EH (cell line): ENCODE results near the gene TSPAN3.
A peak's percentile ranks its signal among the peaks of the same experiment; 100 is the strongest.

ENCODE experiments used
- DNase-seq: peaks from one replicate; pipeline ENCODE4 v3.0.0-alpha.2; 2015; ENCODE audit warnings: low read depth

Gene TSPAN3

DNA sequence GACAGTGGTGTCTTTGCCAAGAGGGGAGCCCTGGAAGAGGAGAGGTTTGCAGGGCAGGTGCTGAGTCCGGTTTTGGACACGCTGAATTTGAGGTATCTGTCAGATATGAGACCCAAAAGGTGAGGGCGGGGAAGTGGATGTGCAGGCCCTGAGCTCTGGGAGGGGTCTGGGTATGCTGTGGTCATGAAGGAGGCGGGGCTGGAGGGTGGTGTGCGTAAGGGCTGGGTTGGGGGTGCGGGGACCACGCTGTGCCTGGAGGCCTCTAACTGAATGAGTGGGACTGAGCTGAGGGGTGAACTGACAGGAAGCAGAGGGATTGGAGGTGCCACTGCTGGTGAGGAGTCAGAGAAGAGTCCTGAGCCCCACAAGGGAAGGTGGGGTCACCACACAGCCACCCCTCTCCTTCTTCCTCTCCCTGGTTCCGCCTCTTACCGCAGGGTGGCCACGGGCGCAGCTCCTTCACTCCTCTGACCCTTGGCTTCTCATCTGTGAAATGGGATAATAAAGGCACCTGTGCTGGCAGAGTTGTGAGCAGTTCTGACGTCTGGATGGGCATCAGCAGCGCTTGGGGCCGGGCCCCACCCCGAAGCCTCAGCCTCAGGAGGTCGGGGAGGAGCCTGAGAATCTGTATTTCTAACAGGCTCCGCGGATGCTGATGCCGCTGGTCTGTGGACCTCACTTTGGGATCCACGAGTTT lies 47.2 kb downstream of the TSPAN3 start:
- no peak for DNase-seq

DNA sequence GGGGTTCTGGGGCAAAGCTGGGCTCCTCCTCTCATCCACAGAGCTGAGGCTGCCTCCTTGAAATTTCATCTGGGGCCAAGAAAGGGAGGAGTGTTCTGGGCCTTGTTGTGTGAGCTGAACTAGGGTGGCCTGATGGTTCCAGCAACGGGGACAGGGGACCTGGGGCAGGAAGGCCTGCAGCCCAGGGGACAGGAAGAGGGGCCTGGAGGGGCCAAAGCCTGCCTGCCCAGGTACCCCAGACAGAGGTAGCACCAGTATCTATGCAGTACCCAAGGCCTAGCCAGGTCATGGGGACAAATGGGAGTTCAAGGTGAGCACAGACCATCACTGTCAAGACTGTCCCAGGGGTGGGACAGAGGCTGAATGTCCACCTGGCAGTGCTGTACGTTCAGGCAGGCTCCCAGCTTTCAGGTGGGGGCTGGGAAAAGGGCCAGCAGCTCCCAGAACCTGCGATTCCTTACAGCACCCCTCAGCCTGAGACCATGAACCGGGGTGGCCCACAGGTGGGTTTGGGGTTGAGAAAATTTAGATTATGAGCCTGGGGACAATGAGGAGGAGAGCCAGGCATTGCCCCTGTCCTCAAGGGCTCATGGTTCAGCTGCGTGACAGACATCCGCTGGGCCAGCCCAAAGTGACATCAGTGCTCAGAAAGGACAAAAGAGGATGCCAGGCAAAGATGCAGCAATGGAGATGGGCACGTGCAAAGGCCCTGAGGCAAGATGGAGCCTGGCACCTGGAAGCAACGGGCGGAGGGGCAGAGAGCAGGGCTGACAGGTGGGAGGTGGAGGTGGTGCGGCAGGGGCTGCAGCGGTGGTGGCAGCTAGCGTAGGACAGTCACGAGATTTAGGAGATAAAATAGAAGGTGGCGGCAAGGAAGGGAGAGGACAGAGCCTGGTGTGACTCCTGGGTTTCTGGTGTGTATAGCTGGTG lies 48.0 kb downstream of the TSPAN3 start:
- DNase-seq, result no peak

DNA sequence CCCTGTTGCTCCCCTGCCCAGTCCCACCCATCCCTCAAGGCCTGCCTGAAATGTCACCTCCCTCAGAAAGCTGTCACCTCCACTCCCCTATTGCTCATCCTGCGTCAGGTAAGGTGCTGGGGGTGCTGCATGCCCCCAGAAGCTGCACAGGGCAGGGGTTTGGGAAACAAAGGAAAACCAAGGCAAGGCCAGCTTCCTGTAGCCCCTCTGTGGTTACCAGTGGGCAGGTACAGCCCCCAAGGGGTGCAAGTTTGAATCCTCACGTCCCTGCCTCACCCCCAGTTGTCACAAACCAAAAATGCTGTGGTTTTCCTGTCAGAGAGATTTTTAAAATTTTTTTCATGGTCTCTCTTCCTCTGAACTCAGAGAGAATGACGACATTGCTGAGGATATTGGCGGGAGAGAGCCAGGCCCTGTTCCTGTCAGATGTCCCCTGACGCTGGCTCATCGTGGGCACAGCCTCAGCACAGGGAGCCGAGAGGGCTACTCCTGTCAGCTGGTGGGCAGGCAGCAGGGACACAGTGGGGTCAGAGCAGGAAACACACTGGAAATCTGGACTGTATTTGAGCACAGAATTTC lies 49.0 kb downstream of the TSPAN3 start:
- peak; percentile 89 for DNase-seq

DNA sequence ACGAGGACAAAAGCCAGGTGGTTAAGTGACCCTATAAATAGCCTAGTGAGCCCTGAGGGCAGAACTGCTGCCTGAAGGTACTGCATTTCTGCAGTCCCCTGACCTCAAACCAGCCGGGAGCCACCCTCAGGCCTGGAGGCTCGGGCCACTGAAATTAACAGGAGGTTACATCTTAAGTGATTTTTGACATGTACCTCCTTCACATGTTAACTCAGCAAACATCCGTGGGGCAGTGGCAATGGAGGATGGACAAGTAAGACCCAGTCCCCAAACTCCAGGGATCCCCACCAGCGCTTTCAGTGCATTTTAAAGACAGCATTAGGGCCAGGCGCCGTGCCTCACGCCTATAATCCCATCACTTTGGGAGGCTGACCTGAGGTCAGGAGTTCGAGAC lies 49.8 kb downstream of the TSPAN3 start:
- DNase-seq, result no peak

DNA sequence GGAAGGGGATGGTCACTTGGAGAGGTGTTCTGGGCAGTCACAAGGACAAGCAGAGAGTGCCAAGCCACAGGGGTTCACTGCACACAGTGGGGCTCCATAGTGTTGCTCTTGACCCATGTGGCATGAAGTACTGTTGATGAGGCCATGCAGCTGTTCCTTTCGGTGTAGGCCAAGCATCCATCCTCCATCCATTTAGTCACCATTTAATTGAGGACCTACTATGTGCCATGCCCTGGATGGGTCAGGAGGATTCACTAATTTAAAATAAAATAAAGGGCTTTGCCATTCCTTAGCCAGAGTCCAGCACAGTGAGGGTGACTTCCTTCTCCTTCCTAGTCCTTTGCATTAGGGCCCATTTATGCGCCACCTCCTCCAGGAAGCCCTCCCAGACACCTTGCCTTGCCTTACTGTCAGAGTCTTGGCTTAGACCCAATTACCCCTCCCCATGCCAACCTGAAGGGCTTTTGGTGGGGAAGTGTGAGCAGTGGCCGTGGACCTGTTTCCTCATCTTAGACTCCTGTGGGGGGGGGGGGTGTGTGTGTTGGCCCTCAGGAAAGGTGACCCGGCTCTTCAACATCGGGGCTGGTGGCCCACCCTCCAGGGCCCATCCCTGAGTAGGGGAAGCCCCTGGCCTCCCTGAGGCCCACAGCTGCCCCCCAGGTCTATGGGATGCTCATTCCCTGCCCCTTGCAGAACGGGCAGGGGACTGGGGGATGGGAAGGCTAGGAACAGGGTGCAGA lies 50.4 kb downstream of the TSPAN3 start:
- DNase-seq, result no peak

DNA sequence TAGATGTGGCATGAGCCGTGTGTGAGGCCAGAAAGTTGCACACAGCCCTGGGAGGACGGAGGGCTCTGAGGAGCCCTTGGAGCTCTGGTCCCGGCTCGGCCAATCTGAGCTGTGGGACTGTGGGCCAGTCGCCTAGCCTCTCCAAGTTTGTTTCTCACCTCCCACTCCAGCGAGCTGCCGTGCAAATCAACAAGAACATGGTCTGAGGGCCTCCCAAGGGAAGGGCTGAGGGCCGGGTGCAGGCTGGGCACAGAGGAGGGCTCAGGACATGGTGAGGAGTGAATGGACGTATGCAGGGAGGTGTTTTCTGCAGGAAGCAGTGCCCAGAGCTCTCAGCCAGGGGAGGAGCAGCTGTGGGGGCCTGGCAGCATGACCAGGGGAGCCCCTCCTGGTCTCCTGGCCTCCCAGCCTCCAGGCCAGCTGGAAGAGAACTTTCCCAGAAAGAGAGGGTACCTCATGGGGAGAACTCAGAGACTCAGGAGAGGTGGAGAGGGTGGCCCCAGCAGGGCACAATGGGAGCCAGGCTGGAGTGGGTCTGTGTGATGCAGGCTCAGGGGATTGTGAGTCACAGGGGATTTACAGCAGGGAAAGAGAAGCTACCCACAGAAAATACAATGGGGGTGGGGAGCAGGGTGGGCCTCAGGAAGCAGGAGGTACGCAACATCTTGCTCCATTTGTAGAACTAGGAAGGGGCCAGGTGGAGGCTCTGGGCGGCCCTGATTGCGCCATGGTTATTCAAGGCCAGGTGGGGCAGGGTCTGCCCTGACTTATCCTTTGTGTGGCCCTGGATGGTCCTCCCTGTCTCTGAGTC lies 51.2 kb downstream of the TSPAN3 start:
- peak; percentile 36 for DNase-seq

DNA sequence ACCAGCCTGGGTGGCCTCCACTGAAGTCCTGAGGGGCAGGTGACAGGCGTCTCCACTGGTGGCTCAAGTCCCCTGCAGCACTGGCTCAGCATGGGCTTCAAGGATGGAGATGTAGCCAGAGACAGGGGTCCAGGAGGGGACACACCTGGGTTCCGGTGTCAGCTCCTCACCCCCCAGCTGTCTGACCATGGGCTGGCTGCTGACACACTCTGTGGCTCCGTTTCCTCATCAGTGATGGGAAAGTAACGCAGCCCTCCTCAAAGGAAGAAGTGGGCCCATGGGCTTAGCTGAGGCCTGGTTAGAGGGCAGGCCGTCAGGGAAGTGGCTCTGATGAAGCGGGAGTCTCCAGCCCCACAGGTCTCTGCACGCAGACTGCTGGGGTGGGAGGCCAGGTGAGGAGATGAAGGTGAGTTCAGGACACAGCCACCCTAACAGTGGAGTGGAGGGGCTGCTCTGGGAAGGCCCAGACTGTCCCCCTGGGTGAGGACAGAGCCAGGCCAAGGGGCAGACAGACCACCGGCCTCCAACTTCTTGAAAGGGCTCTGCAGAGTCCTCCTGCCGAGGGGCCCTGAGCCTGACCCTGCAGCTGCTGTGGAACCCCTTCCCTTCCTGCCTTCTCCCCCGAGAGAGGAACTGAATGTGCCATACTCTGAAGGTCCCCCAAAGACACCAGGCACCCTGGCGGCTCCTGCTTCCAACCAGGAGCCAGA lies 52.0 kb downstream of the TSPAN3 start:
- DNase-seq, result no peak

DNA sequence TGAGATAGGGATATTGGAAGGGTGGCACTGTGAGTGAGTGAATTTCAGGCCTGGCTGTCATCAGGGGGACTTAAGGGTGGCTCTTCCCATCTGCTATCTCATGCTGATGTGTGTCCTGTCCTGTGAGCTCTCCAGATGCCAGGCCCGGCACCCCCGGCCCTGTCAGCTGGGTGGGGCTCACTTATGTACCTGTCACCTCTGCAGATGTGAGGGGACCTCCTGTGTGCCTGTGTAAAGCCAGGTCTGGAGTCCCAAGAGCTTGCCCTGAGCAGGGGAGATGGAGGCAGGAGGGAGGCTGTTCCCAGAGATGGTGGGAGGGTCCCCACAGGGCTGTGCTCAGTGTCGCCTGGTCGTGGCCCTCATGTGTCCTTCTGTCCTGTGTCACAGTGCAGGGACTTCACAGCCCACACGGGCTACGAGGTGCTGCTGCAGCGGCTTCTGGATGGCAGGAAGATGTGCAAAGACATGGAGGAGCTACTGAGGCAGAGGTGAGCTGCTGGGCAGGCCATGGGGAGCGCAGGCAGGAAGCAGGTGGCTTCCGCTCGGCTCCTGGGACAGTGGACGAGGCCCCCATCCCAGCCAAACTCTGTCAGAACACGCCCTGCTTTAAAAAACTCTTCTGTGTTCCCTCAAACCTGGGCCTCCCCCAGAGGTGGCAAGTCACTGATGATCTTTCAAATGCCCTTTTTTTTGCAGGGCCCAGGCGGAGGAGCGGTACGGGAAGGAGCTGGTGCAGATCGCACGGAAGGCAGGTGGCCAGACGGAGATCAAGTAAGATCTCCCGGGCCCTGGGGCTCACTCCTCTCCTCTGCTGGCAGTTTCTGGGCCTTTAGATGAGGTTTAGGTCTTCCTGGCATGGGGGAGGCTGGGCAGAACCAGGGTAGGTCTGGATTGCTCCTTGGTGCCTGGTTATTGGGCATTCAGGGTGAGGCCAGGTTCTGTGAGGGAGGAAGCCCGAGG lies 52.9 kb downstream of the TSPAN3 start:
- DNase-seq, result no peak

DNA sequence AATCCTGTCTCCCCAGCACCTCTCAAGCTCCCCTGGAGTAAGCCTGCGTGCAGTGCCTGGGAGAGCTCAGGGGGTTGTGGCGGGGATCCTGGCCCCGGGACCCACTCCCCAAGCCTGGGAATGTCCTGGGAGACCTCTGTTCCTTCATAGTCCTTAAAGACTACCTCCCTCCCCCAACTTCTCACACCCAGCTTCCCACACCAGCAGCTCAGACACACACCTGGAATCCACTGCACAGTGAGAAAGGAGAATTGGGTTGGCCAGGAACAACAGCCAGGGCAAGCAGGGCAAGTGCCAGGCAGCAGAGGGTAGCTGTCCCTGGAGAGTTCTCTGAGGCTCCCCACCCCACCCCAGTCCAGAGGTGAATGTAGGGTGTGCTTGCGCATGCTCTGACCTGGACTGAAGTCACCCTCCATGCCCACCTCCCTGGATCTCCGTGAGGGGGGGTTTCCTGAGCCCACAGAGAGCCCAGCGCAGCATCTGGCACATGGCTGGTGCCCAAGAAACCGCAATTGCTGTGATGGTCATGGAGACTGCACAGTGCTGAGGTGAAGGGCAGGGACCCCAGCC lies 53.7 kb downstream of the TSPAN3 start:
- DNase-seq, result no peak

DNA sequence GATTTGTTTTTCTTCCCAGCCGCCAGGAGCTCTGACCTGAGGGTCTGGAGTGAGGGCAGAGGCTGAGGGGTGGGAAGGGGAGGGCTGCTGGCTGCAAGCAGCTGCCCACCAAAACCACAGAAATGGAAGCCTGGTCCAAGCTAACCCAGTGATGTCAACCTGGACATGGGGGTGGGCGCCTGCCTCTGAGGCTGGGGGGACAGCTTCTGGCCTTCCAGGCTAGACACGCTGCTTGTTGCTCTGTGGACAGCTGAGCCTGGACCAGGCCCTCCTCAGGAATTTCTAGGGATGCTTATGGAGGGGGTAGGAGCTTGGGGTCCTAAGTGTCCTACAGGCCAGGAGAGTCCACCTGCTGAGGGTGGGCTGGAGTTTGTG lies 54.6 kb downstream of the TSPAN3 start:
- DNase-seq, result no peak

DNA sequence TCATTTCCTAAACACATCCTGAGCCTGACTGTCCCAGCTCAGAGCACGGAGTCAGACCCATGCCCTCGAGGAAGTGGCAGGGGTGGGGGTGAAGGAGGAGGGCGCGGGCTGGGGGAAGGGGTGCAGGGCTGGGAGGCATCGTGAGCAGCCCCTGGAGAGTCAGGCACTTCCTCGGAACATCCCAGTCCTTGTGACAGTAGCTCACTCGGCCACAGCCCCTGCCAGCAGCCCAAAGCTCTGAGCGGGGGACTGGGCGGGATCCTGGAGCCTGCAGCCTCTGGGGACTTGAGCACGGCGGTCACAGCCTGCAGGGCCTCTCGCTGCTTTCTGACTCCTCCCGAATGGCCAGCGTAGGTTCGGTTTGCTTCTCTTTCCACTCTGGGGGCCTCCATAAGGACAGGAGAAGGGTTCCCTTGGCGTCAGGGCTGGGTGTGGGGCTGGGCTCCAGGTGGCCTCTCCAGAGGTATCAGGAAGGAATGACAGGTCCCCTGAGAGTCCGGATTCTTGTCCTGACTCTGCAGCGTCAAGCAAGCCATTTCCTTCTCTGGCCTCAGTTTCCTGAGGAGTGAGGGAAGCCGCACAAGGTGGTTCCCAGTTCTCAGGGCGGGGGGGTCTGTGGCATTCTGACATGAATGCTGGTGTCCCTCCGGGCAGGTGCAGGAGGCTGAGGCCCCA lies 55.1 kb downstream of the TSPAN3 start:
- no peak for DNase-seq

DNA sequence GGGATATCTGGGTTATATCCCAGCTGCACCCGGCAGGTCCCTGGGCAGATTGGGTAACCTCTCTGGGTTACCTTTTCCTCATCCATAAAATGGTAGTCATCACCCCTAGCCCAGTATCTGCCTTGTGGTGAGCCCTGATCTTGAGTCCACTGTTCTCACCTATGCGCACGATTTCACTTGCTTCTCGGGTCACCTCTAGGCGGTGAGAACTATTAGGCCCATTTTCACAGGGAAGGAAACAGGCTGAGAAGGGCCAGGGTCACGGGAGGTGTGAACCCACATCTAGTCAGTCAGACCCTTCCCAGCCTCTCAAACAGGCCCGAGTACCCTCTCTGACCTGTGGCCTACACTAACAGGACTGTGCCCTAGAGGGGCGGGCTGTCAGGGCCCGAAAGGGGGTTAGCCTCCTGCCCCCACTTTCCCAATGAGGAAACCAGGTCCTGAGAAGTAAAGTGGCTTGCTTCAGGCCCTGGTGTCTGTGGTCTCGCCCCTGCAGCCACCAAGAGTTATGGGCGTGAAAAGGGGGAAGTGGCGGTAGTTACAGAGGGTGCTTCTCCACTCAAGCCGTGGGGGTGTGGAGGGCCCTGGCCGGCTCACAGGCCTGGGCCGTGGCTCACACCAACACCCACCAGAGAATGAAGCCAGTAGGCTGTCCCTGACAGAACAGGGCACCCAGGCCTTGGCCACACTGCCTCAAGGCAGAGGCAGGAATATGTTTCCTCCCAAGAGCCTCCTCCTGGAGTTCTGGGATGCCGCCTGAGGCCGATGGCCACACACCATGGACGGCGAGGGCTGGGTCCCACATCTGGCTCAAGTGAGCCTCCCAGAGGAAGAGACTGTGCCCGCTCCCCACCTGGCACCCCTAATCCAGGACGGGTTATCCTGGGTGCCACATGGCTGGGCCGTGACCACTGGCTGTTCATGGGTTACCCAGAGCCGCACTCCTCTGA lies 56.5 kb downstream of the TSPAN3 start:
- no peak for DNase-seq

DNA sequence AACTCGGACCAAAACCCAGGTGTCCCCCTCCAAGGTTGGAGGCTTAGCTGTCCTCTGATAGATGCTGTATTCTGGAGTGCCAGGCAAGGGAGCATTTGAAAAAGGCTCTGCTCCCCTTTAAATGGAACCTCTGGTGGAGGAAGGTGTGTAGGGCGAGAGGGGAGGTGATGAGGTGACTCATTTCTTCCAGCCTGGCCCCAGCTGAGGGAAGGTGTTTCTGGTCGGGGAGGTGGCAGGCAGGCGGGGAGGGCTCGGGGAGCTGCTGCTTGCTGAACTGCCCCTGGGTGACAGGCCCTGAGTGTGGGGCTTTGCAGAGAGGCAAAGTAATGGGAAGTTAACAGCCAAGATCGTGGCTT lies 57.2 kb downstream of the TSPAN3 start:
- DNase-seq, result no peak

DNA sequence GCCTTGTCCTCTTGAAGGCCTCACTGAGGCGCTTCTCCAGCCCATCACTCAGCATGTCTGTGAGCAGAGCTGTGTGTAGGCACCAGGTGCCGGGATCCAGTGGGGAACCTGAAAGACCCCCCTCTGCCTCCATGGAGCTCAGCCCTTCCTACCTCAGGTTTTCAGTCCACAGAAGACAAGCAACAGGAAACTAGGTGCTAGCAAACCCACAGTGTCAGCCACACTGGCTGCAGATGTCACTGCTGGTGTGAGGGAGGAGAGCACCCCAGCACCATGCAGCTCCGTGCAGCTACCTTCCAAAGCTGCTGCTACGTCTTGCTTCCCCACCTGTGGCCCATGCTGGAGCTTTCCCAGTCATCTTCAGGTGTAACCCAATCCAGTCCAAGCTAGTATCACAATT lies 58.0 kb downstream of the TSPAN3 start:
- no peak for DNase-seq

DNA sequence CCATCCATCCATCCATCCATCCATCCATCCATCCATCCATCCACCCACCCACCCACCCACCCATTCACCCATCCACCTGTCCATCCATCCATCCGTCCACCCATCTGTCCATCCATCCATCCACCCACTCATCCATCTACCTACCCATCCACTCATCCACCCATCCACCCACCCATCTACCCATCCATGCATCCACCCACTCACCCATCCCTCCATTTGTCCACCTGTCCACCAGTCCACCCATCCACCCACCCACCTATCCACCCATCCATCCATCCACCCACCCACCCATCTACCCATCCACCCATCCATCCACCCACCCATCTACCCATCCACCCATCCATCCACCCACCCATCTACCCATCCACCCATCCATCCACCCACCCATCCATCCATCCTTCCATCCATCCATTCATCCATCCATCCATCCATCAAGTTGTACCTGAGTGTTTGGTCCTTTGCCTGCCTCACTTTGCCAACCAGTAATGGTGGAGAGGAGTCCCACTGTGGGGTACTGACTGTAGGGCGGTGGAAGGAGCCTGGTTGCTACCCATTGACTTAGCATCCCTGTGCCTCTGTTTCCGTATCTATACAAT lies 58.7 kb downstream of the TSPAN3 start:
- no peak for DNase-seq

DNA sequence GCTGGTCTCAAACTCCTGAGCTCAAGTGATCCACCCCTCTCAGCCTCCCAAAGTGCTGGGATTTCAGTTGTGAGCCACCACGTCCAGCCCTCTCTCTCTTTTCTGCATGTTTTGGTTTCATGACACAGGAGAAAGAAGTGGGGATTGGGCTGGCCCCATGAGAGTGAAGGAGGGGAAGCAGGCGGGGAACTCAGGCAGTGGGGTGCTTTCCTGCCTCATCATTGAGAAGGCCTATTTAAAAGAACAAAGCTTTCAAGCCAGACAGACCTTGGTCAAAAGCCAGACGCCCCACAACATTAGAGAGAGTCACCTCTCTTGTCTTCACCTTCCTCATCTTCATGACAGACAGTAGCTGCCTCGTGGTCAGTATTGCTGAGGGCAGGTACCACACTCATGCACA lies 60.1 kb downstream of the TSPAN3 start:
- no peak for DNase-seq

DNA sequence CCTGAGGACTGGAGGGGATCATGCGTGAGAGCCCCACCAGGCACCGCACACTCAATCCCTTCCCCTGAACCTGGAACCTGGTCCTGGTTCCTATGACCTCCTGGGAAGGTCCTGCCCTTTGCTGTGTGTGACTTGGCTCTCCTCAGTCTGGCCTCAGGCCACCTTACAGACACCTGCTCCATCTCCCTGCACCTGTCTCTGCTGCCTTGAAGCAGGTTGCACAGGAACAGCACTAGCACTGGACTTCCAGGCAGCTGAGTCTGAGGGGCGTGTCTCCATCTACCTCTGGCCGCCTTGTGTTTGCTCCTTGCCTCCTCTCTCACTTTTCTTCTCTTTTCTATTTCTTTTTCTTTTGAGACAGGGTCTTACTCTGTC lies 60.6 kb downstream of the TSPAN3 start:
- DNase-seq, result no peak
